Calu3 (cell line): ENCODE measurements around the gene NCOA6. TPM values are rescaled to one million over a fixed set of nuclear protein-coding genes. Genes with fewer than 3 reads are reported as not detected.

Source experiments
- BruUV-seq: library from RNA; stranded (reverse); fragments of 400-500 nt; replicated peaks from 2 replicates; lab custom pipeline; 2021; lab: Mats Ljungman, UMichigan
- CTCF ChIA-PET: fragments of 300-600 bp; sonication (Branson Sonifier 250); formaldehyde crosslinking; loops from one replicate; lab custom pipeline; 2022; ENCODE audit warnings: antibody characterized with exemption; lab: Charles Lee
- DNase-seq: peaks from one replicate; pipeline ENCODE4 v3.0.0; 2022
- H3K27ac Mint-ChIP-seq: one replicate; pipeline ENCODE4 v1.8.0; 2022; ENCODE audit warnings: mixed read lengths; ENCODE audit not compliant: unreplicated experiment
- H3K27me3 Mint-ChIP-seq: one replicate; pipeline ENCODE4 v1.8.0; 2022; ENCODE audit warnings: mixed read lengths; ENCODE audit not compliant: unreplicated experiment
- H3K36me3 Mint-ChIP-seq: one replicate; pipeline ENCODE4 v1.8.0; 2022; ENCODE audit warnings: mild to moderate bottlenecking, moderate library complexity, mixed read lengths; ENCODE audit not compliant: insufficient read depth, unreplicated experiment
- H3K4me1 Mint-ChIP-seq: one replicate; pipeline ENCODE4 v1.8.0; 2022; ENCODE audit warnings: mild to moderate bottlenecking, low read depth, mixed read lengths; ENCODE audit not compliant: unreplicated experiment
- H3K4me3 Mint-ChIP-seq: one replicate; pipeline ENCODE4 v1.8.0; 2022; ENCODE audit warnings: mild to moderate bottlenecking, low read depth, moderate library complexity, mixed read lengths; ENCODE audit not compliant: unreplicated experiment
- H3K9me3 Mint-ChIP-seq: one replicate; pipeline ENCODE4 v1.8.0; 2022; ENCODE audit warnings: low read depth, mixed read lengths; ENCODE audit not compliant: unreplicated experiment
- intact Hi-C: fragments of 100-400 bp; cut with micrococcal nuclease; formaldehyde crosslinking; loops from one replicate; pipeline ENCODE4 v1.10.0; 2022; ENCODE audit not compliant: unreplicated experiment
- total RNA-seq: library from RNA; stranded (reverse); gene quantifications from 2 replicates; pipeline ENCODE4 v1.2.3, GENCODE V29; 2022
- TF ChIP-seq, protein P1 (sequence below): fragments of 200-600 bp; IDR thresholded peaks from one replicate; pipeline ENCODE4 v1.8.0; 2022; ENCODE audit warnings: antibody characterized with exemption; ENCODE audit not compliant: unreplicated experiment

The NCOA6 gene
- total RNA-seq, 1 experiment from 2014 or later: 42.8 TPM

DNA sequence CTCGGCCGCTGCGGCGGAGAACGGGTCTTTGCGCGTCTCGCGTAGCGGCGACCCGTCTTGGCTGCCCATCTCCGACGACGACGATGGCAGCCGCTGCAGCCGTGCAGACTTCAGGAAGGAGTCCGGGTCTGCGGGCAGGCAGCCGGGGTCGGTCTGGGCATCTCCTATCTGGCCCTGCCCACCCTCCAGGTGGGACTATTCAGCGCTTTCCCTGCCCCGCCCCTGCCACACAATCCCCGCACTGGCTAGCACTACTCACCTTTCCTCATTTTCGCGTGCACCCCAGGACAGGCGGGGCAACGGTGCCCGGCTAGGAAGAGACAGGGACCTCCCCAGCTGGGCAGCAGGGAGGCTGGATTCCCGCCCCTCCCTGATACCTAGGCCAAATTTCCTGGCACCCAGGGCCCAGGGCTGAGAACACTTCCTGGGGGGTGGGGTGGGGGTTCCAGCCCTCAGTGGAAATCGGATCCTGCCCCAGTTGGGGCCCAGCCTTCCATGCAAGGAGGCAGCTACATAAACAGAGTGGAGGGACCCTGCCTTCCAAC, 38.0 kb upstream of the NCOA6 start:
- Mint-ChIP-seq H3K27me3 (no peaks in the 10 kb centered on the region), H3K27ac (peak overlapping the region; percentile 3), H3K36me3 (peaks cover 7% of the 10 kb centered on the region), H3K4me1 (peaks cover 11% of the 10 kb centered on the region), H3K9me3 (no peaks in the 10 kb centered on the region), H3K4me3 (no peak overlapping the region)
- no peak for DNase-seq
- intact Hi-C loops: no loop called here
- CTCF ChIA-PET: interaction anchor here (1.1 kb wide), 1 partner anchor 10 kb away, joined by 3 read pairs; the partner anchor contains the start of gene GGT7
- no TSS peak for BruUV-seq
- TF ChIP-seq, protein P1, sequence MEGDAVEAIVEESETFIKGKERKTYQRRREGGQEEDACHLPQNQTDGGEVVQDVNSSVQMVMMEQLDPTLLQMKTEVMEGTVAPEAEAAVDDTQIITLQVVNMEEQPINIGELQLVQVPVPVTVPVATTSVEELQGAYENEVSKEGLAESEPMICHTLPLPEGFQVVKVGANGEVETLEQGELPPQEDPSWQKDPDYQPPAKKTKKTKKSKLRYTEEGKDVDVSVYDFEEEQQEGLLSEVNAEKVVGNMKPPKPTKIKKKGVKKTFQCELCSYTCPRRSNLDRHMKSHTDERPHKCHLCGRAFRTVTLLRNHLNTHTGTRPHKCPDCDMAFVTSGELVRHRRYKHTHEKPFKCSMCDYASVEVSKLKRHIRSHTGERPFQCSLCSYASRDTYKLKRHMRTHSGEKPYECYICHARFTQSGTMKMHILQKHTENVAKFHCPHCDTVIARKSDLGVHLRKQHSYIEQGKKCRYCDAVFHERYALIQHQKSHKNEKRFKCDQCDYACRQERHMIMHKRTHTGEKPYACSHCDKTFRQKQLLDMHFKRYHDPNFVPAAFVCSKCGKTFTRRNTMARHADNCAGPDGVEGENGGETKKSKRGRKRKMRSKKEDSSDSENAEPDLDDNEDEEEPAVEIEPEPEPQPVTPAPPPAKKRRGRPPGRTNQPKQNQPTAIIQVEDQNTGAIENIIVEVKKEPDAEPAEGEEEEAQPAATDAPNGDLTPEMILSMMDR: no peak

DNA sequence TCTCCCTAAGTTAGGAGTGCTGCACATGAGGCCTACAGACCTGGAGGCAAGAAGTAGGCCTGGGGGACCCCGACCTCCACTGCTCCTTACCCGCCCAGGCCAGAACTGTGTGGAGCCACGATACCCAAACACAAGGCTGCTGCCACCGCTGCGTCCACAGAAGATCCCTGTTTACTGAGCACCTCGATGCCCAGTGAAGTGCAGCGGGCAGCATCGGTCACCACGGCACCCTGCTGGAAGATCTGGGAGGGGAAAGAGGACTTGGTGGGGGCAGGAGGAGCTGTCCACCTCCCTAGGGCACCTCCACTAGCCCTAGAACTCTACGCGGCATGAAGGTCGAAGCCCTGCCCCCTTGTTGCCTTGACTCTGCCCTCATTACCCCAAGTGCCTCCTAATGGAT, 37.3 kb upstream of the NCOA6 start:
- Mint-ChIP-seq H3K27me3 (no peaks in the 10 kb centered on the region), H3K36me3 (peaks cover 7% of the 10 kb centered on the region), H3K4me1 (peaks cover 11% of the 10 kb centered on the region), H3K27ac (no peak overlapping the region), H3K9me3 (no peaks in the 10 kb centered on the region), H3K4me3 (no peak overlapping the region)
- BruUV-seq: no TSS peak
- CTCF ChIA-PET: interaction anchor here (0.6 to 1.4 kb wide), 3 partner anchors 13 to 184 kb away, joined by 3 to 6 read pairs (median 4); no protein-coding TSS in a partner anchor
- intact Hi-C loops: no loop called here
- DNase-seq: no peak
- TF ChIP-seq, protein P1: no peak

DNA sequence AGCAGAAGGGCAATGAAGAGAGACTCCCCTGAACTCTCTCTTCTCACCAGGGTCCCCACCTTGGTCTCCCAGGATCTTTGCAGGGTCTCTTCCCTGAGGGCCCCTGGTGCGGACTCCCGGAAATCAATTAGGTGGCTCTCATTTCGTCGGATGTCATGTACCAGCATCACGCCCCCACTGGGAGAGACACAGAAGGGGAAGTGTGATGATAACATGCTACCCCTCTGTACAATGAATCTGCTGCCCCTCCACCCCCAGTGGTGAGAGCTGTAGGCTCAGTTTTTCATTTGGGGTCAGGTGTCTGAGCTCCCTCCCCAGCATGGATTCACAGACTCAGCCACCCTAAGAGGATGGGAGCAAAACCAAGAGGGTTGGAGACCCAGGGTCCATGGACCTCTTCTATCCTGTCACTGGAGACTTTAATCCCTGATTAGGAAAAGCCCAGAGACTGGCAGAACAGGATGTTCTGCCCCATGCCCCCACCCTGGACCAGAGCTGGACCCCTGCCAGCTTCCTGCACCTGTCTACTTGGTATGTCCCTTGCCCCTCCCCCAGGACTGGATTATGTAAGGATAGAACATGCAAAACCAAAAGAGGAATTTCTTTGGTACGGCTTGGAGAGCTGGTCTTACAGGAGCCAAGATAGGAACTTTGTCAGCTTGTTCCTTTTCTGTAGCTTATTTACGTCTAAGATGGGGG, 36.1 kb upstream of the NCOA6 start:
- Mint-ChIP-seq H3K9me3 (no peaks in the 10 kb centered on the region), H3K4me1 (peaks cover 11% of the 10 kb centered on the region), H3K36me3 (peaks cover 7% of the 10 kb centered on the region), H3K27ac (no peak overlapping the region), H3K4me3 (no peak overlapping the region), H3K27me3 (no peaks in the 10 kb centered on the region)
- TF ChIP-seq, protein P1: no peak
- CTCF ChIA-PET: interaction anchor here (0.6 to 1.6 kb wide), 8 partner anchors 8 to 190 kb away, joined by 3 to 6 read pairs (median 4); no protein-coding TSS in a partner anchor
- intact Hi-C loops: no loop called here
- no TSS peak for BruUV-seq
- peak; percentile 82 for DNase-seq

DNA sequence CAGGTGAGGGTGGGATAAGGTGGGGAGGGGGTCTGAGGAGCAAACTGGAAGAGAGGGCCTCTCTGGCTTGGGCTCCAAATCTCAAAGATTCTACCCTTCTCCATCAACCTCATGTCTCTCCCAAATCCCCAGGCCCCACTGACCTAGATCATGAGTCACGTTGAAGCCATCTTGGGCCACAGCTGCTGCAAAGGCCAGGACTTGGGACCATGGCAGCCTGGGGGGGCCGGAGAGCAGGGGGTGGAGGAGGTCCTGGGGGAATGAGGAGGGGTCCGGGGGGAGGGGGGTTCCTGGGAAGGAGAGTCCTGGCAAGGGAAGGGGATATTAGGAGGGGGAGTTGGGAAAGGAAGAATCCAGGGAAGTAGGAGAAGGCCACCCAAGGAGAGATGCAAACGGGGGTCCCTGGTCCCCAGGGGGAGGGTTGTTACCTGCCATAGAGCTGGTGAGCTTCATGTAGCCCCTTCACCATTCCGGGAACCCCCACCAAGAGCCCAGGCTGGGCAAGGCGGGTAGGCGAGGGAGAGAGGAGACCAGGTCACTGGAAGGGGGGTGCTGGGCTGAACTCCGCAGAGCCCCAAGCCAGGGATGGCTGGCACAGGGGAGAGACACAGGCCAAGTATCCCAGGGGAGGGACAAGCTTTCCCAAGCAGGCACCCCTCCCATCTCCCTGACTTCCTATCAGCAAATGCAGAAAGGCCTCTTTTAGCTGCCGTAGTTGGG, 34.5 kb upstream of the NCOA6 start:
- CTCF ChIA-PET: no interaction called here
- TF ChIP-seq, protein P1: no peak
- no peak for DNase-seq
- no peaks in the 10 kb centered on the region for H3K27me3 Mint-ChIP-seq
- H3K9me3 Mint-ChIP-seq: no peaks in the 10 kb centered on the region
- no peak overlapping the region for H3K27ac Mint-ChIP-seq
- peaks cover 7% of the 10 kb centered on the region for H3K36me3 Mint-ChIP-seq
- H3K4me1 Mint-ChIP-seq: peaks cover 11% of the 10 kb centered on the region
- H3K4me3 Mint-ChIP-seq: no peak overlapping the region
- BruUV-seq: no TSS peak
- intact Hi-C loops: no loop called here
